Choroid plexus epithelial cell (primary cell): ENCODE data around the gene OR13J1.

Source experiments
- DNase-seq: peaks from one replicate; pipeline ENCODE4 v3.0.0-alpha.2; 2010; ENCODE audit warnings: low read depth
- H3K4me3 ChIP-seq: 2 replicates; pipeline ENCODE4 v1.5.1; 2011; ENCODE audit warnings: low read depth, mild to moderate bottlenecking, control low read depth, low read length, moderate library complexity
- TF ChIP-seq, protein P1 (sequence below): conservative IDR thresholded peaks from 2 replicates; pipeline ENCODE4 v1.5.1; 2011; ENCODE audit warnings: low read depth, mild to moderate bottlenecking, control low read depth, inconsistent platforms, low read length, moderate library complexity

Gene OR13J1

GRCh38 chr9:35839926-35840325 lies 30.3 kb downstream of the OR13J1 start:
- H3K4me3 ChIP-seq, result no peak overlapping the region
- DNase-seq, result no peak
- TF ChIP-seq, protein P1, sequence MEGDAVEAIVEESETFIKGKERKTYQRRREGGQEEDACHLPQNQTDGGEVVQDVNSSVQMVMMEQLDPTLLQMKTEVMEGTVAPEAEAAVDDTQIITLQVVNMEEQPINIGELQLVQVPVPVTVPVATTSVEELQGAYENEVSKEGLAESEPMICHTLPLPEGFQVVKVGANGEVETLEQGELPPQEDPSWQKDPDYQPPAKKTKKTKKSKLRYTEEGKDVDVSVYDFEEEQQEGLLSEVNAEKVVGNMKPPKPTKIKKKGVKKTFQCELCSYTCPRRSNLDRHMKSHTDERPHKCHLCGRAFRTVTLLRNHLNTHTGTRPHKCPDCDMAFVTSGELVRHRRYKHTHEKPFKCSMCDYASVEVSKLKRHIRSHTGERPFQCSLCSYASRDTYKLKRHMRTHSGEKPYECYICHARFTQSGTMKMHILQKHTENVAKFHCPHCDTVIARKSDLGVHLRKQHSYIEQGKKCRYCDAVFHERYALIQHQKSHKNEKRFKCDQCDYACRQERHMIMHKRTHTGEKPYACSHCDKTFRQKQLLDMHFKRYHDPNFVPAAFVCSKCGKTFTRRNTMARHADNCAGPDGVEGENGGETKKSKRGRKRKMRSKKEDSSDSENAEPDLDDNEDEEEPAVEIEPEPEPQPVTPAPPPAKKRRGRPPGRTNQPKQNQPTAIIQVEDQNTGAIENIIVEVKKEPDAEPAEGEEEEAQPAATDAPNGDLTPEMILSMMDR, result no peak

- TF ChIP-seq, protein P1, result no peak
- no peak for DNase-seq
- H3K4me3 ChIP-seq, result no peak overlapping the region
Measured at GRCh38 chr9:35836595-35836994, 33.6 kb downstream of the OR13J1 start.

GRCh38 chr9:35835766-35836165 lies 34.4 kb downstream of the OR13J1 start:
- H3K4me3 ChIP-seq, result no peak overlapping the region
- TF ChIP-seq, protein P1, result no peak
- DNase-seq, result no peak

DNA sequence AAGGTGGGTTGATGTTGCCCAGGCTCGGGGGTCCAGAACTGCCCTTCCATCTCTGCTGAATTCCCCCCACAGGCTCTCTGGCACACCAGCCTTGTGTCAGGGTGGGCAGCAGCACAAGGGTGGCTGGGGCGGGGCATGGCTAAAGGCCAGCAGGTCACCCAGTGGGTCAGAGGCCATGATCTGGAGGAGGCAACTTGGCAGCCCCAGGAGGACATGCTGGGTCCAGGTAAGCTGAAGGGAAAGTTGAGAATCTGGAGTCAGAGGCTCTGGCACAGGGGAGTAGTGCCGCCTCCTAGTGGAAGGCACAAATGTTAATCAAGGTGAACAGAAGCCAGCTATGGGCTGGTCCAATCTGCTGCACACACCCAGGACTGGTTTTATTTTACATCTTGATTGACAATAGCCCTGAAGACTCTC lies 35.0 kb downstream of the OR13J1 start:
- no peak overlapping the region for H3K4me3 ChIP-seq
- TF ChIP-seq, protein P1, result peak; percentile 40
- DNase-seq, result peak; percentile 12

DNA sequence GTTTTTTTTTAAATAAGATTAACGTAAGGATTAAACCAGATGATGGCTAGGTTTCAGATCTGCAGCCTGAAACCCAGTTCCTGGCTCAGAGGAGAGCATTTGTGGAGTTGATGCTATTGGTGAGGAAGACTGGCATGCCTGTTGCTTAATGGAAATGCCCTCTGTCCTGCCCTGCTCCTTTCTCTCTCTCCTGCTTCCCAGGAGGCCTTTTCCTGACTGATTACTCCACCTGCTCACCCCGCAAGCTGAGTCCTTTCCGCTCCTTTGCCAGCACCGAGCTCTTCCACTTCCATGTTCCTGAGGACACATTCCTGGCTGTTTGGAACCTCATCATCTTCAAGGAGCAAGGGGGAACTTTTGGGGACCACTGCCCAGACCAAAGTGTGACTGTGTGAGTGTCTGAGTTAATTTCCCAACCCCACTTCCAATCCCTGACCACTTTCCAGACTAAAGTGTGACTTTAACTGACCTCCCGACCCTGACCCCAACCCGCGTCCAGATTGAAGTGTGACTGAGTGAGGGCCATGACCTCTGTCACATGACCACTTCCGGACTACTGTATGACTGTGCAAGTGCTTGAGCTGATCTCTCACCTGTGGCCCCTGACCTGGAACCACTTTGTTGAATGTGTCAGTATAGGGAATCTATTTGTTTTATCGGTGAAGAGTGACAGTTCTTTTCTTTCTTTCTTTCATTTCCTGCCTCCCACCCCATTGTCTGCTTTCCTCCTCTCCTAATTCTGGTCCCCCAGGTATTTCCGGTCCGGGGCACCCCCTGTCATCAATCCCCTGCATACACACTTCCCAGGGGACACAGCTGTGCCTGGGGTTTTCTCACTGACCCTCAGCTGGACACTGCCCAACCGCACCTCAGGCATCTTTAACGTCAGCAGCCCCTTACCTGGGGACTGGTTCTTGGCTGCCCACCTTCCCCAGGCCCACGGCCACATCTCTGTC lies 35.7 kb downstream of the OR13J1 start:
- DNase-seq, result no peak
- TF ChIP-seq, protein P1, result no peak
- no peak overlapping the region for H3K4me3 ChIP-seq

- H3K4me3 ChIP-seq, result no peak overlapping the region
- DNase-seq, result no peak
- TF ChIP-seq, protein P1, result no peak
Measured at GRCh38 chr9:35832814-35833213, 37.4 kb downstream of the OR13J1 start.

DNA sequence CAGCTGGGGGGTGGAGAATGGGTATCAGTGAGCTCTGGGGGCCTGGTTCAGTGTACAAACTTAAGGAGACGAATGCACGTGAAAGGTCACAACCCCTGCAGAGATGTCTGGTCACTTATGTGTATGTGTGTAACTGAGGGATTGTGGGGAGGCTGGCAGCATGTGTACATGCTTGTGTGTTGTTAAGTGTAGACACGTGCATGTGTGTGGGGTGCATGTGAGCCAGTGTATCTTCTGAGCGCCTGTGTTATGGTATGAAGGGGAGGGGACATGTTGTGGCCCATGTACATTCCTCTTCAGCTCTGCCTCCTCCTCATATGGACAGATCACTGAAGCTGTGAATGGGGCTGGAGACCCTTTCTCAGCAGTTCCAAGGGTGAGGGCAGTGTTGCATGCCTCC lies 39.2 kb downstream of the OR13J1 start:
- no peak for DNase-seq
- TF ChIP-seq, protein P1, result no peak
- H3K4me3 ChIP-seq, result no peak overlapping the region
